HEK293 (cell line): Measurements from ENCODE around the gene RAI14.
A peak's percentile ranks its signal among the peaks of the same experiment; 100 is the strongest.

Experiments used
- CTCF ChIP-seq: fragments of 450-650 bp; formaldehyde crosslinking; IDR thresholded peaks from 2 replicates; pipeline ENCODE4 v1.5.1; 2016; ENCODE audit warnings: missing biosample characterization, missing genetic modification characterization
- HOXA7 ChIP-seq: sonication (generic); formaldehyde crosslinking; IDR thresholded peaks from 2 replicates; pipeline ENCODE4 v1.8.1; 2022; ENCODE audit warnings: missing genetic modification reagents, borderline replicate concordance
- HOXC10 ChIP-seq: sonication (generic); formaldehyde crosslinking; IDR thresholded peaks from 2 replicates; pipeline ENCODE4 v1.8.1; 2023; ENCODE audit warnings: mild to moderate bottlenecking, missing genetic modification reagents
- INSM2 ChIP-seq: fragments of 450-650 bp; formaldehyde crosslinking; IDR thresholded peaks from 2 replicates; pipeline ENCODE4 v1.5.1; 2016; ENCODE audit warnings: missing biosample characterization, missing genetic modification characterization
- KLF8 ChIP-seq: fragments of 450-650 bp; formaldehyde crosslinking; IDR thresholded peaks from 2 replicates; pipeline ENCODE4 v1.5.1; 2016; ENCODE audit warnings: missing biosample characterization, missing genetic modification characterization
- MEIS1 ChIP-seq: sonication (generic); formaldehyde crosslinking; IDR thresholded peaks from 2 replicates; pipeline ENCODE4 v1.8.1; 2022; ENCODE audit warnings: missing genetic modification reagents, mild to moderate bottlenecking, borderline replicate concordance
- REPIN1 ChIP-seq: fragments of 450-650 bp; formaldehyde crosslinking; IDR thresholded peaks from 2 replicates; pipeline ENCODE4 v1.5.1; 2017; ENCODE audit warnings: missing biosample characterization, missing genetic modification characterization, low read depth
- ZBTB10 ChIP-seq: fragments of 450-650 bp; formaldehyde crosslinking; IDR thresholded peaks from 2 replicates; pipeline ENCODE4 v1.5.1; 2016; ENCODE audit warnings: missing biosample characterization, missing genetic modification characterization
- ZBTB17 ChIP-seq: fragments of 450-650 bp; formaldehyde crosslinking; IDR thresholded peaks from 2 replicates; pipeline ENCODE4 v1.5.1; 2016; ENCODE audit warnings: missing biosample characterization, missing genetic modification characterization
- ZEB2 ChIP-seq: fragments of 450-650 bp; formaldehyde crosslinking; IDR thresholded peaks from 2 replicates; pipeline ENCODE4 v1.5.1; 2016; ENCODE audit warnings: missing biosample characterization, missing genetic modification characterization
- ZFP37 ChIP-seq: fragments of 450-650 bp; formaldehyde crosslinking; IDR thresholded peaks from 2 replicates; pipeline ENCODE4 v1.5.1; 2016; ENCODE audit warnings: missing biosample characterization, missing genetic modification characterization
- ZNF133 ChIP-seq: fragments of 450-650 bp; formaldehyde crosslinking; IDR thresholded peaks from 2 replicates; pipeline ENCODE4 v1.5.1; 2016; ENCODE audit warnings: missing biosample characterization, missing genetic modification characterization
- ZNF140 ChIP-seq: fragments of 450-650 bp; formaldehyde crosslinking; IDR thresholded peaks from 2 replicates; pipeline ENCODE4 v1.5.1; 2016; ENCODE audit warnings: missing biosample characterization, missing genetic modification characterization
- ZNF26 ChIP-seq: fragments of 450-650 bp; formaldehyde crosslinking; IDR thresholded peaks from 2 replicates; pipeline ENCODE4 v1.5.1; 2016; ENCODE audit warnings: missing biosample characterization, missing genetic modification characterization
- ZNF341 ChIP-seq: fragments of 450-650 bp; formaldehyde crosslinking; IDR thresholded peaks from 2 replicates; pipeline ENCODE4; 2016; ENCODE audit warnings: low read depth, missing biosample characterization, missing genetic modification characterization
- ZNF366 ChIP-seq: fragments of 450-650 bp; formaldehyde crosslinking; conservative IDR thresholded peaks from 2 replicates; pipeline ENCODE4 v1.5.1; 2016; ENCODE audit warnings: missing biosample characterization, missing genetic modification characterization
- ZNF423 ChIP-seq: fragments of 450-650 bp; formaldehyde crosslinking; IDR thresholded peaks from 2 replicates; pipeline ENCODE4 v1.5.1; 2016; ENCODE audit warnings: missing biosample characterization, missing genetic modification characterization
- ZNF529 ChIP-seq: fragments of 450-650 bp; formaldehyde crosslinking; IDR thresholded peaks from 2 replicates; pipeline ENCODE4 v1.5.1; 2017; ENCODE audit warnings: missing genetic modification characterization, missing biosample characterization; ENCODE audit not compliant: insufficient replicate concordance
- ZNF571 ChIP-seq: fragments of 450-650 bp; formaldehyde crosslinking; IDR thresholded peaks from 2 replicates; pipeline ENCODE4 v1.5.0; 2017; ENCODE audit warnings: missing biosample characterization, missing genetic modification characterization
- ZNF600 ChIP-seq: fragments of 450-650 bp; formaldehyde crosslinking; IDR thresholded peaks from 2 replicates; pipeline ENCODE4 v1.5.1; 2016; ENCODE audit warnings: missing biosample characterization, missing genetic modification characterization
- ZNF76 ChIP-seq: fragments of 450-650 bp; formaldehyde crosslinking; IDR thresholded peaks from 2 replicates; pipeline ENCODE4; 2016; ENCODE audit warnings: low read depth, missing biosample characterization, missing genetic modification characterization, borderline replicate concordance
- TF ChIP-seq, protein P1 (sequence below): fragments of 450-650 bp; formaldehyde crosslinking; IDR thresholded peaks from 2 replicates; pipeline ENCODE4 v1.5.1; 2016; ENCODE audit warnings: missing biosample characterization, missing genetic modification characterization
- TF ChIP-seq, protein P2 (sequence below): fragments of 450-650 bp; formaldehyde crosslinking; IDR thresholded peaks from 2 replicates; pipeline ENCODE4 v1.5.1; 2016; ENCODE audit warnings: missing biosample characterization, missing genetic modification characterization
- TF ChIP-seq, protein P3 (sequence below): fragments of 450-650 bp; formaldehyde crosslinking; optimal IDR thresholded peaks from 2 replicates; pipeline ENCODE3; 2016; ENCODE audit warnings: missing biosample characterization, mild to moderate bottlenecking, missing genetic modification characterization
- TF ChIP-seq, protein P4 (sequence below): fragments of 450-650 bp; formaldehyde crosslinking; IDR thresholded peaks from 2 replicates; pipeline ENCODE4; 2016; ENCODE audit warnings: missing biosample characterization, missing genetic modification characterization

The RAI14 gene

GRCh38 chr5:34656001-34656699, at the start of gene RAI14 (continued):
- TF ChIP-seq INSM2 (tag by site-specific recombination) (0 out of 2 replicates have a peak, but pooled peaks have one; percentile 56), ZNF571 (tag by site-specific recombination) (no peak), ZFP37 (tag by site-specific recombination) (no peak), CTCF (0 out of 2 replicates have a peak, but pooled peaks have one; percentile 42), HOXA7 (CRISPR knock-in tag) (no peak), HOXC10 (no peak), REPIN1 (no peak), ZNF423 (tag by site-specific recombination) (peak; percentile 33; the same call in 1 of the 2 replicates), ZNF76 (tag by site-specific recombination) (peak; percentile 48; the same call in 1 of the 2 replicates), ZNF600 (no peak), ZNF140 (tag by site-specific recombination) (no peak), ZNF529 (no peak), KLF8 (tag by site-specific recombination) (peak; percentile 42; the same call in 1 of the 2 replicates), ZNF26 (tag by site-specific recombination) (no peak), ZBTB10 (tag by site-specific recombination) (peak; percentile 60; the same call in 1 of the 2 replicates), ZEB2 (tag by site-specific recombination) (peak; percentile 63), ZNF133 (tag by site-specific recombination) (no peak), ZNF341 (tag by site-specific recombination) (no peak; the same call in 1 of the 2 replicates), ZBTB17 (tag by site-specific recombination) (no peak), MEIS1 (no peak), ZNF366 (no peak)
- TF ChIP-seq, protein P1, sequence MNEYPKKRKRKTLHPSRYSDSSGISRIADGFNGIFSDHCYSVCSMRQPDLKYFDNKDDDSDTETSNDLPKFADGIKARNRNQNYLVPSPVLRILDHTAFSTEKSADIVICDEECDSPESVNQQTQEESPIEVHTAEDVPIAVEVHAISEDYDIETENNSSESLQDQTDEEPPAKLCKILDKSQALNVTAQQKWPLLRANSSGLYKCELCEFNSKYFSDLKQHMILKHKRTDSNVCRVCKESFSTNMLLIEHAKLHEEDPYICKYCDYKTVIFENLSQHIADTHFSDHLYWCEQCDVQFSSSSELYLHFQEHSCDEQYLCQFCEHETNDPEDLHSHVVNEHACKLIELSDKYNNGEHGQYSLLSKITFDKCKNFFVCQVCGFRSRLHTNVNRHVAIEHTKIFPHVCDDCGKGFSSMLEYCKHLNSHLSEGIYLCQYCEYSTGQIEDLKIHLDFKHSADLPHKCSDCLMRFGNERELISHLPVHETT (tag by site-specific recombination): no peak
- TF ChIP-seq, protein P2, sequence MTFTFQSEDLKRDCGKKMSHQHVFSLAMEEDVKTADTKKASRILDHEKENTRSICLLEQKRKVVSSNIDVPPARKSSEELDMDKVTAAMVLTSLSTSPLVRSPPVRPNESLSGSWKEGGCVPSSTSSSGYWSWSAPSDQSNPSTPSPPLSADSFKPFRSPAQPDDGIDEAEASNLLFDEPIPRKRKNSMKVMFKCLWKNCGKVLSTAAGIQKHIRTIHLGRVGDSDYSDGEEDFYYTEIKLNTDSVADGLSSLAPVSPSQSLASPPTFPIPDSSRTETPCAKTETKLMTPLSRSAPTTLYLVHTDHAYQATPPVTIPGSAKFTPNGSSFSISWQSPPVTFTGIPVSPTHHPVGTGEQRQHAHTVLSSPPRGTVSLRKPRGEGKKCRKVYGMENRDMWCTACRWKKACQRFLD: no peak
- TF ChIP-seq, protein P3, sequence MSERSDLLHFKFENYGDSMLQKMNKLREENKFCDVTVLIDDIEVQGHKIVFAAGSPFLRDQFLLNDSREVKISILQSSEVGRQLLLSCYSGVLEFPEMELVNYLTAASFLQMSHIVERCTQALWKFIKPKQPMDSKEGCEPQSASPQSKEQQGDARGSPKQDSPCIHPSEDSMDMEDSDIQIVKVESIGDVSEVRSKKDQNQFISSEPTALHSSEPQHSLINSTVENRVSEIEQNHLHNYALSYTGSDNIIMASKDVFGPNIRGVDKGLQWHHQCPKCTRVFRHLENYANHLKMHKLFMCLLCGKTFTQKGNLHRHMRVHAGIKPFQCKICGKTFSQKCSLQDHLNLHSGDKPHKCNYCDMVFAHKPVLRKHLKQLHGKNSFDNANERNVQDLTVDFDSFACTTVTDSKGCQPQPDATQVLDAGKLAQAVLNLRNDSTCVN: peak; percentile 95
- TF ChIP-seq, protein P4, sequence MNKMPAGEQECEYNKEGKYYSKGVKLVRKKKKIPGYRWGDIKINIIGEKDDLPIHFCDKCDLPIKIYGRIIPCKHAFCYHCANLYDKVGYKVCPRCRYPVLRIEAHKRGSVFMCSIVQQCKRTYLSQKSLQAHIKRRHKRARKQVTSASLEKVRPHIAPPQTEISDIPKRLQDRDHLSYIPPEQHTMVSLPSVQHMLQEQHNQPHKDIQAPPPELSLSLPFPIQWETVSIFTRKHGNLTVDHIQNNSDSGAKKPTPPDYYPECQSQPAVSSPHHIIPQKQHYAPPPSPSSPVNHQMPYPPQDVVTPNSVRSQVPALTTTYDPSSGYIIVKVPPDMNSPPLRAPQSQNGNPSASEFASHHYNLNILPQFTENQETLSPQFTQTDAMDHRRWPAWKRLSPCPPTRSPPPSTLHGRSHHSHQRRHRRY (tag by site-specific recombination): no peak
